ENCODE measurements around the gene SPRYD3. TPM values are rescaled to one million over a fixed set of nuclear protein-coding genes. Genes with fewer than 3 reads are reported as not detected.
"Not testable (repeated sequence)": the region's sequence is repeated elsewhere in the genome, so short reads cannot be mapped to it uniquely, and the experiment has no call there.

SPRYD3 gene
- total RNA-seq, 1 donor from 2014 or later, result 20.6 TPM

GRCh38 chr12:53042607-53043454 lies 36.4 kb downstream of the SPRYD3 start:
- peak overlapping the region; percentile 13 for H3K27ac Mint-ChIP-seq
- H3K4me1 Mint-ChIP-seq, result peaks cover 31% of the 10 kb centered on the region
- H3K36me3 Mint-ChIP-seq, result peaks cover 13% of the 10 kb centered on the region
- DNase-seq (ENCODE audit: low spot score in 2 of 2, unreplicated experiment in 2 of 2), result no peak
- TF ChIP-seq CTCF (IDR thresholded peaks at IDR 0.05; ENCODE audit: unreplicated experiment), result no peak
- H3K9me3 Mint-ChIP-seq, result no peaks in the 10 kb centered on the region
- H3K27me3 Mint-ChIP-seq (ENCODE audit: low read depth), result no peaks in the 10 kb centered on the region
- H3K4me3 Mint-ChIP-seq, result no peak overlapping the region

- H3K4me1 Mint-ChIP-seq, result peaks cover 9% of the 10 kb centered on the region
- peaks cover 22% of the 10 kb centered on the region for H3K36me3 Mint-ChIP-seq
- no peak for TF ChIP-seq CTCF (IDR thresholded peaks at IDR 0.05; ENCODE audit: unreplicated experiment)
- no peak for DNase-seq (ENCODE audit: low spot score in 2 of 2, unreplicated experiment in 2 of 2)
- no peak overlapping the region for H3K4me3 Mint-ChIP-seq
- H3K27ac Mint-ChIP-seq, result no peak overlapping the region
- no peaks in the 10 kb centered on the region for H3K27me3 Mint-ChIP-seq (ENCODE audit: low read depth)
- H3K9me3 Mint-ChIP-seq, result no peaks in the 10 kb centered on the region
These were observed 39.3 kb downstream of the SPRYD3 start for GRCh38 chr12:53039851-53040250.

GRCh38 chr12:53036802-53037201 lies 42.4 kb downstream of the SPRYD3 start:
- Mint-ChIP-seq H3K27me3 (ENCODE audit: low read depth) (no peaks in the 10 kb centered on the region), H3K36me3 (peaks cover 42% of the 10 kb centered on the region), H3K9me3 (no peaks in the 10 kb centered on the region), H3K4me3 (no peak overlapping the region), H3K27ac (no peak overlapping the region), H3K4me1 (no peaks in the 10 kb centered on the region)
- no peak for TF ChIP-seq CTCF (IDR thresholded peaks at IDR 0.05; ENCODE audit: unreplicated experiment)
- DNase-seq (ENCODE audit: low spot score in 2 of 2, unreplicated experiment in 2 of 2), result no peak

GRCh38 chr12:53034459-53034858 lies 44.7 kb downstream of the SPRYD3 start:
- Mint-ChIP-seq H3K4me3 (no peak overlapping the region), H3K4me1 (no peaks in the 10 kb centered on the region), H3K27me3 (ENCODE audit: low read depth) (no peaks in the 10 kb centered on the region), H3K27ac (no peak overlapping the region), H3K36me3 (peaks cover 51% of the 10 kb centered on the region), H3K9me3 (no peaks in the 10 kb centered on the region)
- no peak for TF ChIP-seq CTCF (IDR thresholded peaks at IDR 0.05; ENCODE audit: unreplicated experiment)
- DNase-seq (ENCODE audit: low spot score in 2 of 2, unreplicated experiment in 2 of 2), result no peak

GRCh38 chr12:53033832-53034231 lies 45.4 kb downstream of the SPRYD3 start:
- not testable (repeated sequence) for H3K27me3 Mint-ChIP-seq (ENCODE audit: low read depth); H3K4me3 Mint-ChIP-seq; DNase-seq (ENCODE audit: low spot score in 2 of 2, unreplicated experiment in 2 of 2); H3K9me3 Mint-ChIP-seq; H3K4me1 Mint-ChIP-seq; H3K27ac Mint-ChIP-seq
- H3K36me3 Mint-ChIP-seq, result peaks cover 47% of the 10 kb centered on the region

- Mint-ChIP-seq H3K9me3 (no peaks in the 10 kb centered on the region), H3K27me3 (ENCODE audit: low read depth) (no peaks in the 10 kb centered on the region), H3K4me3 (no peak overlapping the region), H3K27ac (no peak overlapping the region), H3K36me3 (peaks cover 53% of the 10 kb centered on the region), H3K4me1 (no peaks in the 10 kb centered on the region)
- DNase-seq (ENCODE audit: low spot score in 2 of 2, unreplicated experiment in 2 of 2), result no peak
- TF ChIP-seq CTCF (IDR thresholded peaks at IDR 0.05; ENCODE audit: unreplicated experiment), result no peak
These were observed 47.6 kb downstream of the SPRYD3 start for GRCh38 chr12:53031616-53032015.

- not testable (repeated sequence) for H3K27me3 Mint-ChIP-seq (ENCODE audit: low read depth); H3K4me1 Mint-ChIP-seq; H3K4me3 Mint-ChIP-seq; H3K27ac Mint-ChIP-seq; H3K9me3 Mint-ChIP-seq; DNase-seq (ENCODE audit: low spot score in 2 of 2, unreplicated experiment in 2 of 2)
- peaks cover 51% of the 10 kb centered on the region for H3K36me3 Mint-ChIP-seq
These were observed 52.2 kb downstream of the SPRYD3 start for GRCh38 chr12:53027014-53027413.

Data from mesothelial cell of epicardium (in vitro differentiated cells).